Right lobe of liver (tissue), 6 donors: ENCODE data around the gene CCKAR. TPM values are rescaled to one million over a fixed set of nuclear protein-coding genes. Genes with fewer than 3 reads are reported as not detected.

Experiments used
- ATAC-seq, 4 donors: fragments of 200-7000 bp; cut with Tn5 transposase; one replicate each; pipeline ENCODE4 v1.9.1; 2020; ENCODE audit warnings: mild to moderate bottlenecking in 4 of 4, moderate library complexity in 4 of 4
- DNase-seq, 3 donors: peaks; one replicate each; pipeline ENCODE4 v3.0.0-alpha.2; 2020
- H3K27ac ChIP-seq, 3 donors: fragments of 200-600 bp; one replicate each; pipeline ENCODE4 v1.8.0; 2022
- H3K27me3 ChIP-seq, 2 donors: fragments of 200-600 bp; one replicate each; pipeline ENCODE4 v1.8.0; 2022
- H3K36me3 ChIP-seq, 4 donors: fragments of 200-600 bp; sonication (generic) in 1 of 4; one replicate each; pipeline versions ENCODE4 v1.5.1 to v1.8.0; 2017 to 2022; ENCODE audit warnings: control low read depth in 1 of 4
- H3K4me1 ChIP-seq, 4 donors: fragments of 200-600 bp; sonication (generic) in 1 of 4; one replicate each; pipeline versions ENCODE4 v1.5.1 to v1.8.0; 2017 to 2022; ENCODE audit warnings: control low read depth in 1 of 4
- H3K4me3 ChIP-seq, 3 donors: fragments of 200-600 bp; one replicate each; pipeline ENCODE4 v1.8.0; 2022
- H3K9me3 ChIP-seq, 4 donors: fragments of 200-600 bp; sonication (generic) in 1 of 4; one replicate each; pipeline versions ENCODE4 v1.5.1 to v1.8.0; 2017 to 2022; ENCODE audit warnings: control low read depth in 1 of 4
- CTCF ChIP-seq, 4 donors: fragments of 200-600 bp in 3 of 4; fragments of 450-650 bp in 1 of 4; IDR thresholded peaks; one replicate each; pipeline versions ENCODE4 v1.5.1 to v1.8.0; 2016 to 2022; ENCODE audit warnings: antibody characterized with exemption in 4 of 4, mild to moderate bottlenecking in 2 of 4
- POLR2A ChIP-seq: fragments of 450-650 bp; IDR thresholded peaks from one replicate; pipeline ENCODE4 v1.6.1; 2017; ENCODE audit warnings: antibody characterized with exemption, mild to moderate bottlenecking
- whole genome bisulfite sequencing: methylation state at CpG from one replicate; pipeline ENCODE4 v1.1.6; 2018; ENCODE audit warnings: low coverage, low lambda C conversion rate; ENCODE audit not compliant: insufficient coverage; ENCODE audit errors: missing lambda C conversion rate; 5-methylcytosine and 5-hydroxymethylcytosine counted together
- intact Hi-C, 2 donors: fragments of 100-400 bp; cut with DNase I; formaldehyde crosslinking; loops; one replicate each; pipeline versions ENCODE4 v1.11.2 to v1.14.1; 2022
- total RNA-seq, 6 experiments: library from RNA; depleted of rRNA in 2 of 6; stranded (reverse); fragments of >200 nt in 2 of 6; fragmentation: NEBNext Ultra II Directional in 3 of 6; extraction: Animal tissue kit (Norgen Biotek cat#: 25700) in 3 of 6; gene quantifications; one replicate each; pipeline versions ENCODE4 v1.1.0 to v1.2.4, GENCODE V29; 2016 to 2023
- donor health status: DM: no; HTN: yes; CAD: no.
- donor health status: DM: no; HTN: no; CAD: no.
- donor health status: DM: no; HTN: no; CAD: no.
- donor health status: DM: no; HTN: yes; CAD: no.
- donor health status: DM: no; HTN: yes; CAD: no.

The CCKAR gene
- total RNA-seq, 6 experiments from 2014 or later = not detected

- Histone ChIP-seq H3K4me3 (no peak overlapping the region), H3K27ac (no peak overlapping the region), H3K27me3 (no peaks in the 10 kb centered on the region), H3K9me3 (no peaks in the 10 kb centered on the region), H3K36me3 (no peaks in the 10 kb centered on the region), H3K4me1 (no peaks in the 10 kb centered on the region)
- TF ChIP-seq CTCF (IDR thresholded peaks at IDR 0.05) (no peak), POLR2A (no peak)
- WGBS = 0% methylated on average over 1 of the region's 4 CpGs
- no peak for DNase-seq
- ATAC-seq = no peak
- intact Hi-C loops = no loop called here
Observed at GRCh38 chr4:26493461-26493860, 3.2 kb upstream of the CCKAR start.

GRCh38 chr4:26491449-26492170 lies 1.3 kb upstream of the CCKAR start:
- no peak for ATAC-seq

GRCh38 chr4:26490960-26491284 lies 638 bp upstream of the CCKAR start:
- intact Hi-C loops = no loop called here
- no peak for DNase-seq
- Histone ChIP-seq H3K27ac (no peak overlapping the region), H3K4me1 (no peaks in the 10 kb centered on the region), H3K27me3 (no peaks in the 10 kb centered on the region), H3K9me3 (no peaks in the 10 kb centered on the region), H3K4me3 (no peak overlapping the region), H3K36me3 (no peaks in the 10 kb centered on the region)
- no peak for ATAC-seq
- TF ChIP-seq CTCF (IDR thresholded peaks at IDR 0.05) = no peak
- no peak for TF ChIP-seq POLR2A
- 53% methylated on average over 4 of the region's 4 CpGs for WGBS

More at GRCh38 chr4:26491449-26492170, 1.3 kb upstream of the CCKAR start:
- Histone ChIP-seq H3K9me3 (no peaks in the 10 kb centered on the region), H3K4me3 (no peak overlapping the region), H3K27me3 (no peaks in the 10 kb centered on the region), H3K4me1 (no peaks in the 10 kb centered on the region), H3K36me3 (no peaks in the 10 kb centered on the region), H3K27ac (no peak overlapping the region)
- 74% methylated on average over 4 of the region's 7 CpGs for WGBS
- intact Hi-C loops = no loop called here
- DNase-seq = no peak
- TF ChIP-seq CTCF (IDR thresholded peaks at IDR 0.05) (no peak), POLR2A (no peak)

DNA sequence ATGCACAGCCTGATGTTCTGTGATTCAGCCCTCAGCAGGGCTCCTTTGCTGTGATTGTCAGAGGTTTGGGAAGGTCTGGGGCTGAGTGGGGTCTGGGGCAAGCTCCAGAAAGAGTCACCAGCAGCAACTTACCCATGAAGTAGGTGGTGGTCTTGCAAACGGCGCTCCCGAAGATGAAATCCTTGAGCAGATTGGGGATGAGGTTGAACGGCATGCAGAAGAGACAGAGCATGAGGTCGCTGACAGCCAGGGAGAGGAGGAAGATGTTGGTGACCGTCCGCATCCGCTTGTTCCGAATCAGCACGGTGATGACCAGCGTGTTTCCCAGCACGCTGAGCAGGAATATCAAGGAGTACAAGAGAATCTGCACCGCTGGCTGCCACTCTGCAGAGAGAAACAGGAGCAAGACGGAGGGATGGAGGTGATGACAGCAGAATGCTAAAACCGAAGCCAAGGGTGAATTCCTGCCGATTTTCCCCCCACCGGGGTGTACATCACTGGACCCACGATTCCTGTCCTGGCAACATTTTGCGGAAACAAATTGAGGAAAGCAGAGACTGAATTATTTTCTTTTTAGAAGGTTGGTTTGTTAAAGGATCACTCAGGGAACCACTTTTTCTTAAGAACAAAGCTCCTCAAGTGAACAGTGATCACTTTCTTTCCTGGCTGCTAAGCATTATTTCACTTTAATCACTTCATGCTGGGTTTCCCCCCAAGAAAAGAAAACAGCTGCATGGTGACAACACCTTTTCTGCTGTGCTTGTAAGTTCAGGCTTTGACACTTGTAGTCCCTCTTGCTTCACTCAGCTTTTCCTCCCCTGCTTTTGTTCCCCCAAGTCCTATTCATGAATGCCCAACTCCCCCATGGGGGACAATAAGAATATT lies 941 bp downstream of the CCKAR start:
- no peak for DNase-seq
- WGBS = 70% methylated on average over 9 of the region's 19 CpGs

More for the DNA sequence above, 941 bp downstream of the CCKAR start:
- Histone ChIP-seq H3K4me3 (no peak overlapping the region), H3K36me3 (no peaks in the 10 kb centered on the region), H3K27ac (no peak overlapping the region), H3K4me1 (no peaks in the 10 kb centered on the region), H3K9me3 (no peaks in the 10 kb centered on the region), H3K27me3 (no peaks in the 10 kb centered on the region)
- ATAC-seq = no peak
- TF ChIP-seq CTCF (IDR thresholded peaks at IDR 0.05) = no peak
- no peak for TF ChIP-seq POLR2A
- intact Hi-C loops = no loop called here
